ENCODE data around the gene C16orf92.

DNA sequence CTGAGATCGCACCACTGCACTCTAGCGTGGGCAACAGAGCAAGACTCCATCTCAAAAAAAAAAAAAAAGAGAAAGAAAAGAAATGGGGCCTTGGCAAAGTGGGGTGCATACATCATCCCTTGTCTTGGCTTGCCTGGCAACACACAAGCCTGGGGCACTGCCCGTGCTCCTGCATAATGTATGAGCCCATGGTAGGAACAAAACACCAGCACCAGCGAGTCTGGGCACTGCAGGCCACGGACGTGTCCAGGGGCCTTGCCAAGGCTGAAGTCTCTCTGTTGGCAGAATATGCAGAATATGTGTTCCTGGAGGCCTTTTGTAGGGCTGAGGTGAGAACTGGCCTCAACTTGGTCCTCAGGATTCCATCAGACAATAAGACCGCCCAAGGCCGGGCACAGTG, 26.9 kb downstream of the C16orf92 start:
- TF ChIP-seq, protein P1, sequence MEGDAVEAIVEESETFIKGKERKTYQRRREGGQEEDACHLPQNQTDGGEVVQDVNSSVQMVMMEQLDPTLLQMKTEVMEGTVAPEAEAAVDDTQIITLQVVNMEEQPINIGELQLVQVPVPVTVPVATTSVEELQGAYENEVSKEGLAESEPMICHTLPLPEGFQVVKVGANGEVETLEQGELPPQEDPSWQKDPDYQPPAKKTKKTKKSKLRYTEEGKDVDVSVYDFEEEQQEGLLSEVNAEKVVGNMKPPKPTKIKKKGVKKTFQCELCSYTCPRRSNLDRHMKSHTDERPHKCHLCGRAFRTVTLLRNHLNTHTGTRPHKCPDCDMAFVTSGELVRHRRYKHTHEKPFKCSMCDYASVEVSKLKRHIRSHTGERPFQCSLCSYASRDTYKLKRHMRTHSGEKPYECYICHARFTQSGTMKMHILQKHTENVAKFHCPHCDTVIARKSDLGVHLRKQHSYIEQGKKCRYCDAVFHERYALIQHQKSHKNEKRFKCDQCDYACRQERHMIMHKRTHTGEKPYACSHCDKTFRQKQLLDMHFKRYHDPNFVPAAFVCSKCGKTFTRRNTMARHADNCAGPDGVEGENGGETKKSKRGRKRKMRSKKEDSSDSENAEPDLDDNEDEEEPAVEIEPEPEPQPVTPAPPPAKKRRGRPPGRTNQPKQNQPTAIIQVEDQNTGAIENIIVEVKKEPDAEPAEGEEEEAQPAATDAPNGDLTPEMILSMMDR (IDR thresholded peaks at IDR 0.05) = no peak
- TF ChIP-seq, protein P2, sequence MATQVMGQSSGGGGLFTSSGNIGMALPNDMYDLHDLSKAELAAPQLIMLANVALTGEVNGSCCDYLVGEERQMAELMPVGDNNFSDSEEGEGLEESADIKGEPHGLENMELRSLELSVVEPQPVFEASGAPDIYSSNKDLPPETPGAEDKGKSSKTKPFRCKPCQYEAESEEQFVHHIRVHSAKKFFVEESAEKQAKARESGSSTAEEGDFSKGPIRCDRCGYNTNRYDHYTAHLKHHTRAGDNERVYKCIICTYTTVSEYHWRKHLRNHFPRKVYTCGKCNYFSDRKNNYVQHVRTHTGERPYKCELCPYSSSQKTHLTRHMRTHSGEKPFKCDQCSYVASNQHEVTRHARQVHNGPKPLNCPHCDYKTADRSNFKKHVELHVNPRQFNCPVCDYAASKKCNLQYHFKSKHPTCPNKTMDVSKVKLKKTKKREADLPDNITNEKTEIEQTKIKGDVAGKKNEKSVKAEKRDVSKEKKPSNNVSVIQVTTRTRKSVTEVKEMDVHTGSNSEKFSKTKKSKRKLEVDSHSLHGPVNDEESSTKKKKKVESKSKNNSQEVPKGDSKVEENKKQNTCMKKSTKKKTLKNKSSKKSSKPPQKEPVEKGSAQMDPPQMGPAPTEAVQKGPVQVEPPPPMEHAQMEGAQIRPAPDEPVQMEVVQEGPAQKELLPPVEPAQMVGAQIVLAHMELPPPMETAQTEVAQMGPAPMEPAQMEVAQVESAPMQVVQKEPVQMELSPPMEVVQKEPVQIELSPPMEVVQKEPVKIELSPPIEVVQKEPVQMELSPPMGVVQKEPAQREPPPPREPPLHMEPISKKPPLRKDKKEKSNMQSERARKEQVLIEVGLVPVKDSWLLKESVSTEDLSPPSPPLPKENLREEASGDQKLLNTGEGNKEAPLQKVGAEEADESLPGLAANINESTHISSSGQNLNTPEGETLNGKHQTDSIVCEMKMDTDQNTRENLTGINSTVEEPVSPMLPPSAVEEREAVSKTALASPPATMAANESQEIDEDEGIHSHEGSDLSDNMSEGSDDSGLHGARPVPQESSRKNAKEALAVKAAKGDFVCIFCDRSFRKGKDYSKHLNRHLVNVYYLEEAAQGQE (IDR thresholded peaks at IDR 0.05; ENCODE audit: insufficient read depth in 1 of 2, low read depth in 2 of 2, low read length in 1 of 2) = no peak
- TF ChIP-seq SIN3A (IDR thresholded peaks at IDR 0.05; ENCODE audit: borderline replicate concordance, insufficient read depth, low read depth, low read length) = no peak
